Fibroblast of lung (primary cell): ENCODE measurements around the gene TMEM131. TPM values are rescaled to one million over a fixed set of nuclear protein-coding genes. Genes with fewer than 3 reads are reported as not detected.
"Not testable (repeated sequence)": the region's sequence is repeated elsewhere in the genome, so short reads cannot be mapped to it uniquely, and the experiment has no call there.

Experiments used
- DNase-seq, 2 donors: peaks; one replicate each; pipeline versions ENCODE4 v3.0.0 to v3.0.0-alpha.2; 2010; ENCODE audit warnings: low read depth in 2 of 2
- H2AFZ ChIP-seq: 2 replicates; pipeline ENCODE4 v1.5.1; 2012; ENCODE audit warnings: low read length, control low read depth, inconsistent platforms
- H3K27ac ChIP-seq: 2 replicates; pipeline ENCODE4 v1.5.1; 2011; ENCODE audit warnings: low read length, control low read depth; ENCODE audit not compliant: insufficient read depth
- H3K27me3 ChIP-seq: 2 replicates; pipeline ENCODE4 v1.5.1; 2011; ENCODE audit warnings: mild to moderate bottlenecking, low read length; ENCODE audit not compliant: control insufficient read depth, insufficient read depth
- H3K36me3 ChIP-seq: 2 replicates; pipeline ENCODE4 v1.5.1; 2011; ENCODE audit warnings: low read length; ENCODE audit not compliant: control insufficient read depth, insufficient read depth
- H3K4me1 ChIP-seq: 2 replicates; pipeline ENCODE4 v1.5.1; 2011; ENCODE audit warnings: low read length; ENCODE audit not compliant: control insufficient read depth, insufficient read depth; ENCODE audit errors: extremely low read depth
- H3K4me2 ChIP-seq: 2 replicates; pipeline ENCODE4 v1.5.1; 2011; ENCODE audit warnings: low read length, control low read depth; ENCODE audit not compliant: insufficient read depth; ENCODE audit errors: extremely low read depth
- H3K4me3 ChIP-seq, 4 experiments: fragments of 200-600 bp in 1 of 4; sonication (generic) in 1 of 4; replicated peaks in 1 of 4; 2 replicates each; pipeline ENCODE4 v1.5.1; 2011 to 2016; ENCODE audit warnings: low read length in 4 of 4, low read depth in 3 of 4, mild to moderate bottlenecking in 3 of 4, control low read depth in 2 of 4, inconsistent platforms in 1 of 4, mixed read lengths in 1 of 4; ENCODE audit not compliant: insufficient read depth in 1 of 4; ENCODE audit errors: control extremely low read depth in 1 of 4
- H3K79me2 ChIP-seq: 2 replicates; pipeline ENCODE4 v1.5.1; 2012; ENCODE audit warnings: mild to moderate bottlenecking, low read length, inconsistent platforms; ENCODE audit not compliant: control insufficient read depth, insufficient read depth
- H3K9ac ChIP-seq: 2 replicates; pipeline ENCODE4 v1.5.1; 2011; ENCODE audit warnings: mild to moderate bottlenecking, low read length, control low read depth; ENCODE audit not compliant: insufficient read depth
- H3K9me3 ChIP-seq: 2 replicates; pipeline ENCODE4 v1.5.1; 2012; ENCODE audit warnings: low read depth, low read length; ENCODE audit not compliant: control insufficient read depth, insufficient read depth
- H4K20me1 ChIP-seq: 2 replicates; pipeline ENCODE4 v1.5.1; 2011; ENCODE audit warnings: low read length; ENCODE audit not compliant: control insufficient read depth, insufficient read depth; ENCODE audit errors: extremely low read depth
- CTCF ChIP-seq, 2 donors: IDR thresholded peaks in 1 of 2; conservative IDR thresholded peaks in 1 of 2; 1 replicate in 1 of 2; 2 replicates in 1 of 2; pipeline ENCODE4 v1.5.1; 2011 to 2012; ENCODE audit warnings: low read length in 2 of 2, control low read depth in 1 of 2, inconsistent platforms in 1 of 2, low read depth in 1 of 2, mild to moderate bottlenecking in 1 of 2
- EZH2 ChIP-seq: IDR thresholded peaks from 2 replicates; pipeline ENCODE4 v1.5.1; 2012; ENCODE audit warnings: low read length, control low read depth, mild to moderate bottlenecking; ENCODE audit errors: missing control alignments
- polyA plus RNA-seq, 2 donors: library from polyadenylated mRNA; depleted of rRNA in 1 of 2; stranded (reverse) in 1 of 2; unstranded in 1 of 2; fragments of >200 nt; gene quantifications; 2 replicates each; pipeline ENCODE4 v1.2.1, GENCODE V29; 2011 to 2012; ENCODE audit warnings: missing spikeins in 1 of 2
- total RNA-seq: library from RNA; depleted of rRNA; stranded (reverse); fragments of >200 nt; gene quantifications from 2 replicates; pipeline ENCODE4 v1.2.1, GENCODE V29; 2014

Gene TMEM131
- total and polyA plus RNA-seq, 2 donors (not counting 1 experiment from before 2014, with no cell fraction given), result 18.1 to 32.4 TPM

- H3K4me2 ChIP-seq, result no peak overlapping the region
- no peaks in the 10 kb centered on the region for H3K9me3 ChIP-seq
- H3K9ac ChIP-seq, result no peak overlapping the region
- H3K4me3 ChIP-seq, result no peak overlapping the region
- H3K79me2 ChIP-seq, result peaks cover 2% of the 10 kb centered on the region
- H2AFZ ChIP-seq, result no peak overlapping the region
- no peak overlapping the region for H3K27ac ChIP-seq
- no peaks in the 10 kb centered on the region for H3K4me1 ChIP-seq
- H3K36me3 ChIP-seq, result no peaks in the 10 kb centered on the region
- no peaks in the 10 kb centered on the region for H3K27me3 ChIP-seq
- TF ChIP-seq CTCF (conservative IDR thresholded peaks at IDR 0.05 in 1 of 2, IDR thresholded peaks at IDR 0.05 in 1 of 2; ENCODE audit: low read depth in 1 of 2, low read length in 2 of 2), result no peak
- TF ChIP-seq EZH2, result no peak
- H4K20me1 ChIP-seq, result no peaks in the 10 kb centered on the region
- no peak for DNase-seq
These were observed 138.2 kb downstream of the TMEM131 start for GRCh38 chr2:97857553-97857952.

- H3K4me3 ChIP-seq, H2AFZ ChIP-seq, H3K27me3 ChIP-seq, H3K79me2 ChIP-seq, H4K20me1 ChIP-seq, H3K9me3 ChIP-seq, H3K4me1 ChIP-seq, H3K27ac ChIP-seq, H3K9ac ChIP-seq, H3K4me2 ChIP-seq, H3K36me3 ChIP-seq: not testable (repeated sequence)
- DNase-seq, result peak; percentile 15 to 22
These were observed 142.7 kb downstream of the TMEM131 start for GRCh38 chr2:97853057-97853456.

GRCh38 chr2:97851172-97851571 is 144.6 kb downstream of the TMEM131 start:
- no peak overlapping the region for H3K4me2 ChIP-seq
- no peaks in the 10 kb centered on the region for H4K20me1 ChIP-seq
- H3K9ac ChIP-seq, result no peak overlapping the region
- no peak overlapping the region for H2AFZ ChIP-seq
- H3K79me2 ChIP-seq, result no peaks in the 10 kb centered on the region
- H3K4me1 ChIP-seq, result no peaks in the 10 kb centered on the region
- no peak overlapping the region for H3K4me3 ChIP-seq
- DNase-seq, result no peak
- H3K27me3 ChIP-seq, result no peaks in the 10 kb centered on the region
- no peak overlapping the region for H3K27ac ChIP-seq
- no peaks in the 10 kb centered on the region for H3K36me3 ChIP-seq
- no peaks in the 10 kb centered on the region for H3K9me3 ChIP-seq
- no peak for TF ChIP-seq CTCF (conservative IDR thresholded peaks at IDR 0.05 in 1 of 2, IDR thresholded peaks at IDR 0.05 in 1 of 2; ENCODE audit: low read depth in 1 of 2, low read length in 2 of 2)
- no peak for TF ChIP-seq EZH2
